DOHH2 (cell line): ENCODE measurements around the gene LRRC8E.

Source experiments
- CTCF ChIP-seq: fragments of 200-600 bp; sonication (generic); IDR thresholded peaks from one replicate; pipeline ENCODE4 v1.5.1; 2014; ENCODE audit warnings: antibody characterized with exemption, mild to moderate bottlenecking, low read depth, low read length; ENCODE audit not compliant: poor library complexity, severe bottlenecking
- EZH2phosphoT487 ChIP-seq: fragments of 200-600 bp; sonication (generic); IDR thresholded peaks from 2 replicates; pipeline ENCODE4 v1.6.1; 2017; ENCODE audit warnings: borderline replicate concordance, mild to moderate bottlenecking, antibody characterized with exemption, low read length, moderate library complexity, mixed read lengths

- TF ChIP-seq CTCF, result no peak
- TF ChIP-seq EZH2phosphoT487, result no peak
Observed at GRCh38 chr19:7869910-7870511, 18.3 kb upstream of the LRRC8E start.
